HG03378 (cell line): ENCODE data around the gene OTUD6A.
"Not testable (repeated sequence)": the region's sequence is repeated elsewhere in the genome, so short reads cannot be mapped to it uniquely, and the experiment has no call there.

Experiments used
- ATAC-seq: cut with Tn5 transposase; IDR thresholded peaks from one replicate; pipeline ENCODE4 v1.9.1; 2021; ENCODE audit warnings: mild to moderate bottlenecking, moderate library complexity; ENCODE audit not compliant: unreplicated experiment

OTUD6A gene

DNA sequence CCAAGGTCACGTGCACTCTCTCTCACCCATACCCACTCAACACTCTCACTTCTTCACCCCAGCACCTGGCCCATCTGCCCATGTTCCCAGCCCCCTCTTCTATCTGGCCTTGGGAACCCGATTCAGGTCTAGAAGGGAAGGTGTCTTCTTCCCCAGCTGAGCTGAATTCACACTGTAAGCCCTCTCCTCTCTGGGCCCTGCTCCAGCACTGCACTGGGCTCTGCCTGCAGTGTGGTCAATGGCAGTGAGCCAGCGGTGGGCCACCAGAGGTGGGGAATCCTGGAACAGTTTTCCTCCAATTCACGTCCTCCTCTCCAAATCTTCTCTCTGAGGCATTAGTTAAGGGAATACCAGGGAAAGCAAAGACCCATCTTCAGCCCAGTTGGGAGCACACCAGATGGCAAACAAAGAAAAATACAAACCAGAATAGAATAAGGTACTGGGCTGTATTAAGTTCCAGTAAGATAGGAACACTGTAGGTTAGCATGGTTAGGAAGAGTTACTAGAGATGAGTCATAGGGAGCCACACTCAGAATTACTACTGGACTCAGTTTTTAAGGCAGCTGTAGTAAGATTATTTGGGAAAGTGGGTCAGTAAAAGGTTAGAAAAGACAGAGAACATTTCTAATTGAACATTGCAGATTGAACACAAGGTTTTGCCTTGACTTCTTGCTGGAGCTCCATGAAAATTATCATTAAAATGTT lies 17.6 kb upstream of the OTUD6A start:
- no peak for ATAC-seq

DNA sequence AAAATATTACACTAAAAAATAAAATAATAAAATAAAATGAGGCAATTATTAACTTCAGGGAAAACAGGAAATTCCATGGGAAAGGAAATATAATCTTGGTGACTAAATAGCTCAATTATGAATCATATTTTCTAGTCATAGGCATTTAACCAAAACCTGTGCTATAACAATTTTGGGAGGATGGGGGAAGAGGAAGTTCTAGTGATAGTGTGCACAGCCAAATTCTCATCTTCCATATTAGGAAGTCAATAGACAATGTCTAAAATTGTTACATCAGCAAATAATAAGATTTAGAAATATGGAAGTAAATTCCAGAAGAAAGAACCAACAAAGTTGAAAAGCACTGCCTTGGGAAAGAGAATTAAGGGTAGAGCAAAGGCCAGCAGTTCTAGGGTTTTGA lies 15.3 kb upstream of the OTUD6A start:
- no peak for ATAC-seq

DNA sequence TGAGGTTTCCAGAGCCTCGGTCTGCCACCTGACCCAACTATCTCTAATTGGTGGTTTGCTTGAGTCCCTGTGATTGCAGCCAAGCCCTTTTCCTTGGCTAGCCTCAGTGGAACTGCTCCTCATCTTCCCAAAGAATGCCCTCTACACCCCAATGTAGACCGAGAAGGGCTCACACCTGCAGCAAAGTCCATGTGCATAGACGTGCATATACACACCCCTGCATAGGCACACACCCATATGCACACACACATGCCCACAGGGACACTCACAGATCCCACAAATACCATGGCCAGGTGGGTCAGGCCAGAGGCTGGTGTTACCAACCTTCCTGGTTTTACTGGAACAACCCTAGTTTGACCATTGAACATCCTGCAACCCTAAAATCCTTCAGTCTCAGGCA lies 12.9 kb upstream of the OTUD6A start:
- no peak for ATAC-seq

DNA sequence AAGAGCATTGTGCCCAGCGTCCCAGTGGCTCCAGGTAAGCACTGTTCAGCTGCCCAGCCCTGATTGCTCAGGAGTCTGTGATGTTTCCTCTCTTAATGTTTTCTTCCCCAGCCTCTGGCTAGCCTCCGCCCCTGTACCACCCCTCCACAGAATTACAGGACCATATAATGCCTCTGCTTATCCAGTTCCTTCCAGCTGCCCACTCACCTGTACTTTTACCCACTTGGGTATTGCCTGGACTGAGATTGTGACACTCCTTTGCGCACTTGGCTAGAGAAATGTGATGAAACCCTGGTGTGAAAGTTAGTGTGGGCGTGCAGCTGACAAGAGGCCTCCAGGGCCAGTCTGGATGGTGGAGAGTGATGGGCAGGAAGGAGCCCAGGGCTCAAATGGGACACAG lies 12.3 kb upstream of the OTUD6A start, which contains the start of gene AWAT2:
Gene AWAT2 (minus strand): TSS at position 14 of the 400 bp plus-strand sequence. CDS start 6 bp downstream, at position 8.
- no peak for ATAC-seq

DNA sequence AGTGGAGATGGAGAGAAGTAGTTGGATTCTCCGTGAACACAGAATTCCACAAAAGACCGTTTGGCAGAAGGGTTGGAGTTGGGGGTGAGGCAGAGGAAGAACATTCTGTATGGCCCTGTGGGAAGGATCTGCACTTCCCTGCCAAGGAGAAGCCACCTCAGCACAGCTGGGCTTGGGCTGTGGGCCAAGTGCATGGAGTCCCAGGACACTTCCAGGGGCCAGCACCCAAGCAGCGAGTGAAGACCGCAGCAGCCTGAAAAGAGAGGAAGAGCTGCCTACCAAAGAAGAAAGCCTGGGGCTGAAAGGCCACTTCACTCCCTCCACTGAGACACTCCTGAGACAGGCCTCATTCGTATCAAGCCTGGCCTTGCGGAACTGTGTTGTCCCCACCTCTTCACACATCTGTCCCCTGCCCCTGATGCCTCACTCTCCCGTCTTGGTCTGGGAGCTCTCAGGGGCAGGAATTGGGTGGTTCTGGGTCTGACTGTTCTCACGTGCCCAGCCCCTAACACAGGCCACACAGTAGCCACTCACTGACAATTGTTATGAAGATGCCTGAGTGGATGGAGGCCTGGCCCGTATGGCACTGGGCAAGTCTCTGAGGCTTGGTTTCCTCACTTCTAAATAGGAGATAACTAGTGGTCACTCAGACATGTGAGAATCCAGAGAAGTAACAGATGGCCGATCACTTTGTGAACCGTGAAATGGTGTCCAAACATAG lies 9.2 kb upstream of the OTUD6A start:
- no peak for ATAC-seq

GRCh38 chrX:70054391-70054790 lies 7.9 kb upstream of the OTUD6A start:
- ATAC-seq = no peak

- no peak for ATAC-seq
These were observed 799 bp downstream of the OTUD6A start for GRCh38 chrX:70062961-70063550.

DNA sequence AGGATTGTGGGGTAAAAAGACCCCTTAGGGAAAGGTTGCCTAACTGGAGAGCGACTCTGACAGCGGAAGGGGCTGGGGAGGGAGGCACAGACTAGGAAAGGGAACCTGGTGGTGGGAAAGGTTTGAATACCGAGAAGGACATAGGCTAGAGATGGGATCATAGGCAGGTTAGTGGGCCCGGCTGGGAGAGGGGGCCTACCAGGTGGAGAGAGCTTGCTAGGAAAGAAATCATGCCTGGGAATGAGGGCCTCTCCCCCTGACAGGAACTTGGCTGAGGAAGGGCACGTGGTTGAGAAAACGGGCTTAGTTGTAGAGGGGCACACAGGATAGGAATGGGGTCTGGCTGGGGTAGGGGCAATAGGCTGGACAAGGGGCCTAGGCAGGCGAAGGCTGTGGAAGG lies 4.4 kb downstream of the OTUD6A start:
- ATAC-seq = no peak

GRCh38 chrX:70079297-70079696 lies 17.0 kb downstream of the OTUD6A start:
- ATAC-seq = no peak

- ATAC-seq = no peak
These were observed 17.6 kb downstream of the OTUD6A start for GRCh38 chrX:70079870-70080269.

GRCh38 chrX:70082723-70083122 lies 20.5 kb downstream of the OTUD6A start:
- ATAC-seq = no peak

- no peak for ATAC-seq
These were observed 22.5 kb downstream of the OTUD6A start for GRCh38 chrX:70084592-70085240.

DNA sequence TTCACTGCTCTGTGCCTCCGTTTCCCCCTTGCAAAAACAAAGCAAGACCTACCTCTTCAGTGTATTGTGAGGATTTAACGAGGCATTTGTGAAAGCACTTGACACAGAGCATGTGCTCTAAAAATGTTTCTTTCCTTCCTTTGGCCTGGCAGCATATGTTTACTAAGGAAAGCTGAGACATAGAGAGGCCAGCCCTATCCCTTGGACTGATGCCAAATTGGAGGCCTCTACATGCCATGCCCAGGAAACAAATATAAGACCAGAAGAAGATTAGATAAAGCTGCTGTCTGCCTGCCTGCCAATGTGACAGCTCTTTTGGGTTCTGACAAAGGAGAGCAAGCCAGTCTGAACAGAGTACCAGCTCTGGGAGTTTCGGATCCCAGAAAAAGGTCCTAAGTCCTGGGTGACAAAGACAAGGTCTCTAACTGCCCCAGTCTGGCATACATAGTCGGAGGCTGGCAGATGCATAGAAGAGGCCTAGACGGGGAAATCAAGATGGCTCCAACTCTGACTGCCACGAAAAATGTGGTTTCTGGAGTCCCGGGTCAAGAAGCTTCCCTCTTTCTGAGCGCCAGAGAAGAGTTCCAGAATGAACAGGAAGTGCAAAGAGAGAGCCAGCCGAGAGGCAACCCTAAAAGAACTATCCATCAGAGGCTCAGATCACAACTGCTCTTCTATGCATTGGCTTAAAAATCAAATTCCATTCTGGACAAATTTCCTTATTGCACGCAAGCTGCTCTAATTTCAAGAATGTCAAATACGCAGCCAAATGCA lies 25.8 kb downstream of the OTUD6A start:
- ATAC-seq = no peak

- no peak for ATAC-seq
These were observed 26.5 kb downstream of the OTUD6A start for GRCh38 chrX:70088751-70089150.

DNA sequence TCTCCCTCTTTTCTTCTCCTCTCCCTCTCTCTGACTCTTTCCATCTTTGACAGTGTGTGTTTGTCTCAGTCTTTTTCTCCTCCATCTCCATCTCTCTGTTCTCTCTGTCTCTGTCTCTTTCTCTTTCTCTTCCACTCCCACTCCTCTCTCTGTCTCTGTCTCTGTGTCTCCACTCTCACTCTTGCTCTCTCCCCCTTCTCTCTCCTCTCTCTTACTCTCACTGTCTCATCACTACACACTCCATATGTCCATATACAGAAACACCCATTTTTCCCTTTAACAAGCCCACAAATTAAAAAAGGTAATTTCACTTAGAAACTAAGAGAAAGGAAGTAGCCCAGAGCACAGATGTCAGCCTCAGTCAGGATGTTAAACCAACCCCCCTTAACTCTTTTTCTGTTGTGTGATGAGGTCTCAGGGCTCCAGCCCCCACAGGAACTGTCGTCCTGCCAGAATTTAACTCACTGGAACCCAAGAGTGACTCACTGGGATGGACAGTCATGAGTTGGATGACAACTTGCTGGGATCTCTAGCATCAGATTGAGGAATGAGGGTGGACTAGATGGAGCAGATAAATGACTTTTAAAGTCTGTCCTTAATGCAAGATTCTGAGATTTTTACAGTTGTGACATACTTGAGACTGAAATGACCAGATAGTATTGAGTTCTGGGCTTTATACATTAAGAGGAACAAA lies 27.5 kb downstream of the OTUD6A start:
- no peak for ATAC-seq

GRCh38 chrX:70092247-70092646 lies 30.0 kb downstream of the OTUD6A start:
- no peak for ATAC-seq

GRCh38 chrX:70096052-70096451 lies 33.8 kb downstream of the OTUD6A start:
- ATAC-seq = no peak

DNA sequence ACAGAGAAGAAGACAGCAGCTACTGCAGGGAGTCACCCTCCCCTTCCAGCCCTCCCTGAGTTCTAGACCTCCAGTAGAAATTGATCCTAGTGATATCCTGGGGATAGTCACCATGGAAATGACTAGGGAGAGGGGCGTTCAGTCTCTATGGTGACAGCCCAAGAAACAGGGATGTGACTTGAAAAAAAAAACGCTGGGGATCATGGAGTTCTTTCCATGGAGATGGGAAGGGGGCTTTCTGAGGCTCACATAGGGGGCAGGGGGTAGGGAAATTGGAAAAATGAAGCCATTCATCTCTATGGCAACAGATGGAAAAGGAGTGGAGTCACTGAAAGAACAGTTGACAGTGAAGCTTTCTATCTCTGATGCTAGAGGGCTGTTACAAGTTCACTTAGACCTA lies 43.0 kb downstream of the OTUD6A start:
- no peak for ATAC-seq

DNA sequence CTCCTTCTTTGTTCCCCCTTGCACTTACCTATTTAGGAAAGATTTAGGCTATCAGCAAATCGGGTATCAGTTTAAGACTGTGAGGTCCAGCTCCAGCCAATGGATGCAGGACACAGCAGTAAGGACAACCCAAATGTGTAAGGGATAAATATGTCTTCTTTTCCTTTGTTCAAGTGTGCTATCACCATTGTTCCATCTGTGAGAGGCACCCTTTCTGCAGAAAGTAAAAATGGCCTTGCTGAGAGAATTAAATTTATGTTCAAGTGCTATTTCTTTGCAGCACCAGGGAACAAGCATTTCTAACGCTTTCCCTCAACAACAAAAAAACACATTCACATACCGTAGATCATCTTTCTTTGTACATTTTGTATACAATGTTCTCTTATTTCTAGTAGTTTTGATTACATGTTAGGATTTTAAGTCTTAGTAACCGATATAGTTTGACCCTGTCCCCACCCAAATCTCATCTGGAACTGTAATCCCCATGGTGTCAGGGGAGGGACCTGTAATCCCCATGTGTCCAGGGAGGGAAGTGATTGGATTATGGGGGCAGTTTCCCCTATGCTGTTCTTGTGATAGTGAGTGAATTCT lies 49.3 kb downstream of the OTUD6A start:
- not testable (repeated sequence) for ATAC-seq
